Muscle layer of colon (tissue), 2 donors: Measurements from ENCODE around the gene STAB1.

Experiments
- H3K27ac ChIP-seq: one replicate; pipeline ENCODE4 v1.7.0; 2013; ENCODE audit warnings: low read depth, mild to moderate bottlenecking, low read length, moderate library complexity
- H3K27me3 ChIP-seq, 2 donors: one replicate each; pipeline ENCODE4 v1.7.0; 2013; ENCODE audit warnings: low read length in 2 of 2, mild to moderate bottlenecking in 2 of 2; ENCODE audit not compliant: insufficient read depth in 2 of 2, control insufficient read depth in 1 of 2
- H3K36me3 ChIP-seq: one replicate; pipeline ENCODE4 v1.7.0; 2013; ENCODE audit warnings: mild to moderate bottlenecking, low read length; ENCODE audit not compliant: insufficient read depth
- H3K4me1 ChIP-seq: one replicate; pipeline ENCODE4 v1.7.0; 2013; ENCODE audit warnings: mild to moderate bottlenecking, low read length; ENCODE audit not compliant: insufficient read depth
- H3K4me3 ChIP-seq, 2 donors: one replicate each; pipeline ENCODE4 v1.7.0; 2013; ENCODE audit warnings: low read length in 2 of 2, low read depth in 1 of 2, mild to moderate bottlenecking in 1 of 2, moderate library complexity in 1 of 2
- H3K9ac ChIP-seq: one replicate; pipeline ENCODE4 v1.7.0; 2013; ENCODE audit warnings: low read length
- H3K9me3 ChIP-seq: one replicate; pipeline ENCODE4 v1.7.0; 2013; ENCODE audit warnings: mild to moderate bottlenecking, low read length
- donor health status: abdominal sarcoma.
- donor health status: Adenocarcinoma of cecum.

STAB1 gene

GRCh38 chr3:52517796-52518722 lies 22.9 kb downstream of the STAB1 start:
- Histone ChIP-seq H3K27me3 (no peaks in the 10 kb centered on the region), H3K9me3 (no peaks in the 10 kb centered on the region), H3K4me1 (no peaks in the 10 kb centered on the region), H3K27ac (no peak overlapping the region), H3K4me3 (no peak overlapping the region), H3K9ac (no peak overlapping the region), H3K36me3 (no peaks in the 10 kb centered on the region)

GRCh38 chr3:52518723-52519444 lies 23.7 kb downstream of the STAB1 start:
- Histone ChIP-seq H3K36me3 (peaks cover 2% of the 10 kb centered on the region), H3K9me3 (no peaks in the 10 kb centered on the region), H3K4me1 (no peaks in the 10 kb centered on the region), H3K27ac (no peak overlapping the region), H3K27me3 (no peaks in the 10 kb centered on the region), H3K4me3 (no peak overlapping the region), H3K9ac (no peak overlapping the region)

DNA sequence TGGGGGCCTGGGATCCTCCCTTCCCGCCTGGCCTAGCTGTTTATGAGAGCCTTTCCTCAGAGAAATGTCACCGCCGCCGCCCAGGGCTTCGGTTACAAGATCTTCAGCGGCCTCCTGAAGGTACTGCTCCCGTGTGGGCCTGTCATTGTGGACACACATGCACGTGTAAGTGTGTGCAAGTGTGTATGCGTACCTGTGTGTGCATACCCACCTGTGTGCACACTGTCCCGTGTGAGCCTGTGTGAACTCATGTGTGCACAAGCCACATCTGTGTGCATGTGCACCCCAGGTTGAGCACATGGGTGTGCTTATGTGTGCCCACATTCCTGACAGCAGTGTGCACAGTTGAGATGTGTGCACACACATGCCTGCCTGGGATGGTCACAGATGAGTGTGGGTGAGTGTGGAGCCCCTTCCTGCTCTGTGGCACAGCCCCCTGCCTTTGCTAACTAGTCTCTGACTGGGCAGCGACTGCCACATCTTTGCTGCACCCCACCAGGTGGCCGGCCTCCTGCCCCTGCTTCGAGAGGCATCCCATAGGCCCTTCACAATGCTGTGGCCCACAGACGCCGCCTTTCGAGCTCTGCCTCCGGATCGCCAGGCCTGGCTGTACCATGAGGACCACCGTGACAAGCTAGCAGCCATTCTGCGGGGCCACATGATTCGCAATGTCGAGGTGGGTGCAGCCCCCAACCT lies 24.5 kb downstream of the STAB1 start:
- Histone ChIP-seq H3K27ac (no peak overlapping the region), H3K4me1 (no peaks in the 10 kb centered on the region), H3K9me3 (no peaks in the 10 kb centered on the region), H3K27me3 (no peaks in the 10 kb centered on the region), H3K36me3 (peaks cover 8% of the 10 kb centered on the region), H3K9ac (no peak overlapping the region), H3K4me3 (no peak overlapping the region)

DNA sequence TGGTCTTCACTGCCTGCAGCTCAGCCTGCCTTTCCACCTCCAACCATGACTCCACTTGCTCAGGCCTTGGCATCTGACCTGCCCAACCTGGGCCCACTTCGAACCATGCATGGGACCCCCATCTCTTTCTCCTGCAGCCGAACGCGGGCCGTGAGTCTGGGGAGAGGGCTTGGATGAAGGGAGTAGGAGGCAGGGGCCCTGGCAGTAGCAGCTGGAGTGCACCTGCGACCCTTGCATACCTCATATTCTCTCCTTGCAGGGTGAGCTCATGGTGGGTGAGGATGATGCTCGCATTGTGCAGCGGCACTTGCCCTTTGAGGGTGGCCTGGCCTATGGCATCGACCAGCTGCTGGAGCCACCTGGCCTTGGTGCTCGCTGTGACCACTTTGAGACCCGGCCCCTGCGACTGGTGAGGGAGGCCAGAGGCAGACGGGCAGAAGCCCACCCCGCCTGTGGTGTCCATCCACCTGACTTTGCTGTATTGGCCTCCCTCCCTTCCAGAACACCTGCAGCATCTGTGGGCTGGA lies 25.1 kb downstream of the STAB1 start:
- H3K9ac ChIP-seq: no peak overlapping the region
- peaks cover 8% of the 10 kb centered on the region for H3K36me3 ChIP-seq
- H3K27ac ChIP-seq: no peak overlapping the region
- H3K4me3 ChIP-seq: no peak overlapping the region
- no peaks in the 10 kb centered on the region for H3K27me3 ChIP-seq
- H3K9me3 ChIP-seq: no peaks in the 10 kb centered on the region
- no peaks in the 10 kb centered on the region for H3K4me1 ChIP-seq

DNA sequence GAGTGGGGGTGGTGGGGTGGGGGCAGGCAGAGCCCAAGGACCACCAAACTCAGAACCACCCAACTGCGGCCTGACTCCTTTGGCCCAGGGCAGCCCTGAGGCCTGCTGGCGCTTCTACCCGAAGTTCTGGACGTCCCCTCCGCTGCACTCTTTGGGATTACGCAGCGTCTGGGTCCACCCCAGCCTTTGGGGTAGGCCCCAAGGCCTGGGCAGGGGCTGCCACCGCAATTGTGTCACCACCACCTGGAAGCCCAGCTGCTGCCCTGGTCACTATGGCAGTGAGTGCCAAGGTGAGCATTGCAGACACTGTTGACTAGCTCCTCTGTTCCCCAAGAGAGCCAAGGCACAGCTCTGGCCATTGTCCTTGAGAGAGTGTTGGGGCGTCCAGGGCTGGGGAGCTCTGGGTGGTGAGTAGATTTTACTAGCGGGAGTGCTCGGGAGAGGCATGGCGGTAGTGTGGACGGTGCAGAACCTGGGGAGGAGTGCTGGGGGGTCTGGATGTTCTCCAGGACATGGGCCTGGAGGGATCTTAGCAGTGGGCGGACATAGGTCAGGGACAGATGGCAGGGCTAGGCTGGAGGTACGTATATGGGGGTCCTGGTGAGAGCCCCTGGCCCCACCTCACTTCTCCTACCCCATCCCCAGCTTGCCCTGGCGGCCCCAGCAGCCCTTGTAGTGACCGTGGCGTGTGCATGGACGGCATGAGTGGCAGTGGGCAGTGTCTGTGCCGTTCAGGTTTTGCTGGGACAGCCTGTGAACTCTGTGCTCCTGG lies 25.8 kb downstream of the STAB1 start:
- Histone ChIP-seq H3K4me1 (no peaks in the 10 kb centered on the region), H3K9ac (no peak overlapping the region), H3K4me3 (no peak overlapping the region), H3K36me3 (peaks cover 8% of the 10 kb centered on the region), H3K27ac (no peak overlapping the region), H3K27me3 (no peaks in the 10 kb centered on the region), H3K9me3 (no peaks in the 10 kb centered on the region)

GRCh38 chr3:52521488-52521824 lies 26.3 kb downstream of the STAB1 start:
- no peaks in the 10 kb centered on the region for H3K27me3 ChIP-seq
- H3K9me3 ChIP-seq: no peaks in the 10 kb centered on the region
- no peak overlapping the region for H3K9ac ChIP-seq
- peaks cover 8% of the 10 kb centered on the region for H3K36me3 ChIP-seq
- H3K4me3 ChIP-seq: no peak overlapping the region
- no peak overlapping the region for H3K27ac ChIP-seq
- no peaks in the 10 kb centered on the region for H3K4me1 ChIP-seq

GRCh38 chr3:52521881-52522650 lies 26.9 kb downstream of the STAB1 start:
- Histone ChIP-seq H3K36me3 (peaks cover 8% of the 10 kb centered on the region), H3K4me3 (no peak overlapping the region), H3K9ac (no peak overlapping the region), H3K27me3 (no peaks in the 10 kb centered on the region), H3K4me1 (no peaks in the 10 kb centered on the region), H3K27ac (no peak overlapping the region), H3K9me3 (no peaks in the 10 kb centered on the region)

- Histone ChIP-seq H3K9ac (no peak overlapping the region), H3K36me3 (peaks cover 13% of the 10 kb centered on the region), H3K27ac (no peak overlapping the region), H3K27me3 (no peaks in the 10 kb centered on the region), H3K9me3 (no peaks in the 10 kb centered on the region), H3K4me3 (no peak overlapping the region), H3K4me1 (no peaks in the 10 kb centered on the region)
These were observed 27.6 kb downstream of the STAB1 start for GRCh38 chr3:52522651-52523251.

GRCh38 chr3:52523386-52524257 lies 28.5 kb downstream of the STAB1 start:
- Histone ChIP-seq H3K36me3 (peaks cover 13% of the 10 kb centered on the region), H3K4me3 (no peak overlapping the region)

More at GRCh38 chr3:52523386-52524257, 28.5 kb downstream of the STAB1 start:
- H3K9me3 ChIP-seq: no peaks in the 10 kb centered on the region
- H3K9ac ChIP-seq: no peak overlapping the region
- H3K27me3 ChIP-seq: no peaks in the 10 kb centered on the region
- H3K27ac ChIP-seq: no peak overlapping the region
- H3K4me1 ChIP-seq: no peaks in the 10 kb centered on the region
